HFFc6 (cell line): ENCODE data around the gene RAB11FIP3. TPM values are rescaled to one million over a fixed set of nuclear protein-coding genes. Genes with fewer than 3 reads are reported as not detected.
"Not testable (repeated sequence)": the region's sequence is repeated elsewhere in the genome, so short reads cannot be mapped to it uniquely, and the experiment has no call there.

Source experiments
- DNase-seq: peaks from one replicate; pipeline ENCODE4 v3.0.0-alpha.2; 2018
- H3K27ac Mint-ChIP-seq: 2 replicates; pipeline ENCODE4 v1.8.0; 2020; ENCODE audit warnings: mild to moderate bottlenecking, mixed read lengths
- H3K27me3 Mint-ChIP-seq: 2 replicates; pipeline ENCODE4 v1.8.0; 2021; ENCODE audit warnings: mild to moderate bottlenecking, moderate library complexity, mixed read lengths; ENCODE audit not compliant: insufficient read depth
- H3K36me3 Mint-ChIP-seq: 2 replicates; pipeline ENCODE4 v1.8.0; 2021; ENCODE audit warnings: low read depth, mixed read lengths
- H3K4me1 Mint-ChIP-seq: 2 replicates; pipeline ENCODE4 v1.8.0; 2020; ENCODE audit warnings: low read depth, mixed read lengths
- H3K4me3 Mint-ChIP-seq: 2 replicates; pipeline ENCODE4 v1.8.0; 2020; ENCODE audit warnings: mild to moderate bottlenecking, moderate library complexity, mixed read lengths
- H3K9me3 Mint-ChIP-seq: 2 replicates; pipeline ENCODE4 v1.8.0; 2020; ENCODE audit warnings: mild to moderate bottlenecking, mixed read lengths
- total RNA-seq, 6 experiments: library from RNA; stranded (reverse); fragmentation: NEBNext Ultra II Directional; extraction: Animal tissue kit (Norgen Biotek cat#: 25700); gene quantifications; 2 replicates in 1 of 6; 3 replicates in 5 of 6; pipeline ENCODE4 v1.2.3, GENCODE V29; 2021
- TF ChIP-seq, protein P1 (sequence below): fragments of 200-600 bp; sonication (generic); IDR thresholded peaks from 2 replicates; pipeline ENCODE4 v1.5.0; 2021; ENCODE audit warnings: antibody characterized with exemption, mild to moderate bottlenecking

RAB11FIP3 gene
- total RNA-seq, 6 experiments from 2014 or later: 30.3 to 36.9 (median 33.9) TPM

DNA sequence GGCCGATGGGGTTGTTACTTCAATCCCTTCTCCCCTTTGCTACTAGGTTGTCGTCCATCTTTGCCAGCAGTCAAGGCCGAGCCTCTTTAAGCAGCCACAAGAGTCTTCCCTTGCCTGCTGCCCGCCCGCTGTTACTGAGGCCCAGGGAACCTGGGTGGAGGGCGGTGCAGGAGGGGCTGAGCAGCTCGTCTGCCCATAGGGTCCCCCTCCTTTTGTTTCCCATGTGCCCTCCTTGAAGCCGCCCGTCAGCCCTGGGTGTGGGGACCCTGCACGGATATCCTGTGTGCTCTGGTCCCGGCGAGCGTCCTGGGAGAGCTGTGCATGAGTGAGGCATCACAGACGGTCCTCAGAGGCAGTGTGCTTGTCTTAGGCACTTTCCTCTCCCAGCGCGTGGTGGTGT lies 64.2 kb downstream of the RAB11FIP3 start:
- TF ChIP-seq, protein P1, sequence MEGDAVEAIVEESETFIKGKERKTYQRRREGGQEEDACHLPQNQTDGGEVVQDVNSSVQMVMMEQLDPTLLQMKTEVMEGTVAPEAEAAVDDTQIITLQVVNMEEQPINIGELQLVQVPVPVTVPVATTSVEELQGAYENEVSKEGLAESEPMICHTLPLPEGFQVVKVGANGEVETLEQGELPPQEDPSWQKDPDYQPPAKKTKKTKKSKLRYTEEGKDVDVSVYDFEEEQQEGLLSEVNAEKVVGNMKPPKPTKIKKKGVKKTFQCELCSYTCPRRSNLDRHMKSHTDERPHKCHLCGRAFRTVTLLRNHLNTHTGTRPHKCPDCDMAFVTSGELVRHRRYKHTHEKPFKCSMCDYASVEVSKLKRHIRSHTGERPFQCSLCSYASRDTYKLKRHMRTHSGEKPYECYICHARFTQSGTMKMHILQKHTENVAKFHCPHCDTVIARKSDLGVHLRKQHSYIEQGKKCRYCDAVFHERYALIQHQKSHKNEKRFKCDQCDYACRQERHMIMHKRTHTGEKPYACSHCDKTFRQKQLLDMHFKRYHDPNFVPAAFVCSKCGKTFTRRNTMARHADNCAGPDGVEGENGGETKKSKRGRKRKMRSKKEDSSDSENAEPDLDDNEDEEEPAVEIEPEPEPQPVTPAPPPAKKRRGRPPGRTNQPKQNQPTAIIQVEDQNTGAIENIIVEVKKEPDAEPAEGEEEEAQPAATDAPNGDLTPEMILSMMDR: no peak
- H3K27me3 Mint-ChIP-seq: peaks cover 4% of the 10 kb centered on the region
- H3K4me1 Mint-ChIP-seq: no peaks in the 10 kb centered on the region
- H3K36me3 Mint-ChIP-seq: no peaks in the 10 kb centered on the region
- no peak overlapping the region for H3K27ac Mint-ChIP-seq
- no peak overlapping the region for H3K4me3 Mint-ChIP-seq
- H3K9me3 Mint-ChIP-seq: no peaks in the 10 kb centered on the region
- no peak for DNase-seq

DNA sequence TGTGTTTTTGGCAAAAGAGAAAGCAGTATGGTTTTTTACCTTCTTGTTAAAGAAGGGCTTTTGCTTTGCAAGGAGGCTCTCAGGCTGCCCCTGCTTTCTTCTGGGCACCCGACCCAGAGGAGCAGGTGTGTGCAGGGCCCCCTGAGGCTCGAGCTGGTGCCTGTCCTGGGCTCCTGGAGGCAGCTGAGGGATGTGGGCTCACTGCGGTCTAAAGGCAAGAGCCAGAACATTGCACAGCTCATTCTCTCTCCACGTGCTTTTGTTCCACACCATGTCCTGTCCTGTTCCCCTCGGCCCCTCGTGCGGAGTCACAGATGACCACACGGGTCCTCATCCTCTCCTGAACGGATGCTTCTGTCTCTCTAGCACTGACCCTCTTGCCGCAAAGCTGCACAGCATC lies 65.3 kb downstream of the RAB11FIP3 start:
- TF ChIP-seq, protein P1: no peak
- Mint-ChIP-seq H3K4me1 (no peaks in the 10 kb centered on the region), H3K36me3 (no peaks in the 10 kb centered on the region), H3K27ac (no peak overlapping the region), H3K4me3 (no peak overlapping the region), H3K27me3 (peaks cover 4% of the 10 kb centered on the region), H3K9me3 (no peaks in the 10 kb centered on the region)
- DNase-seq: no peak

DNA sequence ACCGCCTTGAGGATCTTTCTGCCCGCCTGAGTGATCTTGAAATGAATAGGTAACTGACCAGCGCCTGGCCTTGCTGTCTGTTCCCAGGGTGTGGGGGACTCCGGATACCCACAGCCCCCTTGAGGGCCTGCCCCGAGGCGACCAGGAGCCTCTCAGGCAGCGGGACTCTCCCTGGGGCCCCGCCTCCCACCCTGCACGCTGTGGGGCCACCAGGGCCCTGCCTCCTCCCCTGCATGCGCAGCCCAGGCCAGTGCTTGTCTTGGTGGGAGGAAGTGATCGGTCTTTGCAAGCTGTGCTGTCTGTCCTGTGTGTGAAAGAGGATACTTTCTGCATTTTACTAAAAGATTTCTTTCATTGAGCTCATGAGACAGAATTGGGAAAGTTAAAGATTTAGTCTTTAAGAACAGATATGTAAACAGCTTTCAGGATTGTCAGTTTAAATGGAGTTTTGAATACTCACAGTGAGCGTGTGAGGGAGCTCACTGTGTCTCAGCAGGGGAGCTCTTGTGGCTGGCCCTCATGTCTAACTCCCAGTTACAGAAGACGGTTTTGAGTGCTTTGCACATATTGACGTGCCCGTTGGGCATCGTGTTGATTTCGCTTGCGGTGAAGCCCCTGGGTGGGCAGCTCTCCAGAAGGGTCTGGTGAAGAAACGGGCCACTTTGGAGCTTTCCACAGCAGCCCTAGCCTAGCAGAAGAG lies 65.9 kb downstream of the RAB11FIP3 start:
- no peaks in the 10 kb centered on the region for H3K4me1 Mint-ChIP-seq
- peaks cover 4% of the 10 kb centered on the region for H3K27me3 Mint-ChIP-seq
- TF ChIP-seq, protein P1: no peak
- H3K9me3 Mint-ChIP-seq: no peaks in the 10 kb centered on the region
- no peak overlapping the region; the same call in 1 of the 2 replicates for H3K27ac Mint-ChIP-seq
- no peak overlapping the region for H3K4me3 Mint-ChIP-seq
- DNase-seq: no peak
- H3K36me3 Mint-ChIP-seq: no peaks in the 10 kb centered on the region

DNA sequence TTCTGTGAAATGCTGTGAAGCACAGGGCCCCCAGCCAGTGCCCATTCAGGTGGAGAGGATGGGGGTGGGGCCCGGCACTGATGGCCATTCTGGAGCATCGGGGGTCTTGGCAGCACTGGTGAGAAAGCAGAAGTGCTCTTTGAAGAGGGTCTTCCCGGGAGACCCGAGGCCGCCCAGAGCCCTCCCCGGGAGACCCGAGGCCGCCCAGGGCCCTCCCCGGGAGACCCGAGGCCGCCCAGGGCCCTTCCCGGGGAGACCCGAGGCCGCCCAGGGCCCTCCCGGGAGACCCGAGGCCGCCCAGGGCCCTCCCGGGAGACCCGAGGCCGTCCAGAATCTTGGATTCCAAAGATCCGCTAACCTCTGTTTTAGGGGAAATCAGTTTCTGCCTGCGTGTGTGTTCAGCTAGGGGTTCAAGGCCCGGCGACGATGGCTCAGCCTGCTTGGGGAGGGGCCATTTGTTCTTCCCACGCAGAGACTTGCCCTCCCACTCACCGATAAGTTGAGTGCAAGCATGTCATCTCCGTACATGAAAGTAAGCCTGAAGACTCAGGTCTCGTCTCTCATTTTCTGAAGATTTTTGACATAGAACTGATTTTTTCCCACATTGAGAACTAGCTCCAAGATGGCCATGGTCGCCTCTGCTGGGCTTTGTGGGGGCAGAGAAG lies 66.9 kb downstream of the RAB11FIP3 start:
- H3K4me1 Mint-ChIP-seq: no peaks in the 10 kb centered on the region
- TF ChIP-seq, protein P1: no peak
- H3K27me3 Mint-ChIP-seq: peaks cover 4% of the 10 kb centered on the region
- no peaks in the 10 kb centered on the region for H3K36me3 Mint-ChIP-seq
- no peak overlapping the region for H3K27ac Mint-ChIP-seq
- no peak for DNase-seq
- H3K4me3 Mint-ChIP-seq: no peak overlapping the region
- no peaks in the 10 kb centered on the region for H3K9me3 Mint-ChIP-seq

DNA sequence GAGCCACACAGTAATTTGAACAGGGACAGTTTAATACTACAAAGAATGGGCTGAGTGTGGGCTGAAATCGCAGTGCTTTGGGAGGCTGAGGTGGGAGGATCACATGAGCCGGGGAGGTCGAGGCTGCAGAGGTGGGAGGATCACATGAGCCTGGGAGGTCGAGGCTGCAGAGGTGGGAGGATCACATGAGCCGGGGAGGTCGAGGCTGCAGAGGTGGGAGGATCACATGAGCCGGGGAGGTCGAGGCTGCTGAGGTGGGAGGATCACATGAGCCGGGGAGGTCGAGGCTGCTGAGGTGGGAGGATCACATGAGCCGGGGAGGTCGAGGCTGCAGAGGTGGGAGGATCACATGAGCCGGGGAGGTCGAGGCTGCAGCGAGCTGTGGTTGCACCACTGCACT lies 69.2 kb downstream of the RAB11FIP3 start:
- not testable (repeated sequence) for H3K4me1 Mint-ChIP-seq, H3K9me3 Mint-ChIP-seq, H3K27me3 Mint-ChIP-seq, H3K36me3 Mint-ChIP-seq, H3K4me3 Mint-ChIP-seq, H3K27ac Mint-ChIP-seq, DNase-seq

DNA sequence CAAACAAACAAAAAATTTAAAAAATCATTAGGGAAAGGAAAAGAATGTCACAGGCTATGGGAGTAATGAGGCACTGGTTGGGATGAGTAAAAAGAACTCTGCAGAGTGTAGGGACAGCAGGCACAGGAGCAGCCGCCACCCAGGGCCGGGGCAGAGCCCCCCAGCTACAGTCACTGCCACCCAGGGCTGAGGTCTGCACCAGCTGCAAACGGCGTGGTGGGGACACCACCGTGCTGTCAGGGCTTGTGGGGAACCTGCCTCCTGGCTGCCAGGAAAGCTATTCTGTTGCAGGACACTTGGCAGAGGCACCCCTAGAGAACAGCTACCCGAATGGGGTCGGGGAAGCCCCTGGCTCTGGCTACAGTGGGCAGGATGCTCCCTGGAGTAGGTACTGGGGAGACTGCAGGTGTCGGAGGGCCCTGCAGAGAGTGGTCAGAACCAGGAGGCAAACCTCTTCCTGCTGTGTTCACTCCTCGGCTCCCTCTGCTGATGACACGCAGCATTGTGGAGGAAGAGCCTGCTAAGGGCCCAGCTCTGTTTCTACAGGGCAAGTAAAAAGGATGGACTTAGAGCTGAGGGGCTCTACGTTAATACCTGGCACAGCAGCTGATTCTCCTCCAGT lies 69.8 kb downstream of the RAB11FIP3 start:
- peak; percentile 29 for DNase-seq
- Mint-ChIP-seq H3K36me3 (no peaks in the 10 kb centered on the region), H3K4me3 (no peak overlapping the region), H3K27me3 (peaks cover 4% of the 10 kb centered on the region), H3K27ac (no peak overlapping the region), H3K9me3 (no peaks in the 10 kb centered on the region), H3K4me1 (no peaks in the 10 kb centered on the region)
- TF ChIP-seq, protein P1: peak; percentile 67
